NCI-H2029 treated with DMSO at 0.1 percent for 48 hours (cell line): ENCODE measurements around the gene SLC2A6.
"Not testable (repeated sequence)": the region's sequence is repeated elsewhere in the genome, so short reads cannot be mapped to it uniquely, and the experiment has no call there.

ENCODE experiments used
- DNase-seq: peaks from one replicate; lab custom pipeline; 2025; lab: John Stamatoyannopoulos, UW

The SLC2A6 gene

GRCh38 chr9:133461975-133462374, 16.9 kb downstream of the SLC2A6 start:
- DNase-seq, result no peak

GRCh38 chr9:133460405-133461175, 18.3 kb downstream of the SLC2A6 start:
- DNase-seq, result no peak

GRCh38 chr9:133459476-133460404, 19.2 kb downstream of the SLC2A6 start, which contains the start of gene CACFD1:
Gene CACFD1, plus strand, starts transcription at chr9:133459978. Its CDS starts 89 bp downstream, at chr9:133460067.
- DNase-seq, result peak; percentile 92

- no peak for DNase-seq
Measured at GRCh38 chr9:133458643-133459312, 20.1 kb downstream of the SLC2A6 start.

GRCh38 chr9:133457748-133458147, 21.2 kb downstream of the SLC2A6 start:
- no peak for DNase-seq

GRCh38 chr9:133457233-133457632, 21.7 kb downstream of the SLC2A6 start:
- no peak for DNase-seq

- DNase-seq, result no peak
Measured at GRCh38 chr9:133456409-133456808, 22.5 kb downstream of the SLC2A6 start.

- no peak for DNase-seq
Measured at GRCh38 chr9:133455936-133456335, 23.0 kb downstream of the SLC2A6 start.

GRCh38 chr9:133454943-133455673, 23.8 kb downstream of the SLC2A6 start:
- DNase-seq, result no peak

- DNase-seq, result no peak
Measured at GRCh38 chr9:133454325-133454724, 24.6 kb downstream of the SLC2A6 start.

GRCh38 chr9:133453651-133454050, 25.2 kb downstream of the SLC2A6 start:
- DNase-seq, result no peak

GRCh38 chr9:133452562-133452961, 26.3 kb downstream of the SLC2A6 start:
- DNase-seq, result no peak

GRCh38 chr9:133451865-133452264, 27.0 kb downstream of the SLC2A6 start:
- DNase-seq, result not testable (repeated sequence)

GRCh38 chr9:133449760-133450159, 29.1 kb downstream of the SLC2A6 start:
- DNase-seq, result no peak

GRCh38 chr9:133448487-133448972, 30.4 kb downstream of the SLC2A6 start:
- DNase-seq, result no peak

GRCh38 chr9:133445293-133445969, 33.5 kb downstream of the SLC2A6 start:
- DNase-seq, result no peak

- no peak for DNase-seq
Measured at GRCh38 chr9:133443982-133444381, 34.9 kb downstream of the SLC2A6 start.

- DNase-seq, result no peak
Measured at GRCh38 chr9:133443248-133443647, 35.7 kb downstream of the SLC2A6 start.

- no peak for DNase-seq
Measured at GRCh38 chr9:133441571-133441970, 37.3 kb downstream of the SLC2A6 start.

GRCh38 chr9:133440874-133441273, 38.0 kb downstream of the SLC2A6 start:
- no peak for DNase-seq

GRCh38 chr9:133439337-133439736, 39.6 kb downstream of the SLC2A6 start:
- no peak for DNase-seq
